Astrocyte (in vitro differentiated cells and primary cell): ENCODE measurements around the gene CDC42EP1. TPM values are rescaled to one million over a fixed set of nuclear protein-coding genes. Genes with fewer than 3 reads are reported as not detected.

Source experiments
- DNase-seq: peaks from one replicate; pipeline ENCODE4 v3.0.0-alpha.2; 2010; ENCODE audit warnings: low read depth
- FAIRE-seq: peaks from 2 replicates; lab custom pipeline; 2011; peaks lifted over from hg19 to GRCh38; lab: Jason Lieb, UNC
- H2AFZ ChIP-seq: 2 replicates; pipeline ENCODE4 v1.6.0; 2012; ENCODE audit warnings: low read depth, low read length, inconsistent platforms
- H3K27ac ChIP-seq: 2 replicates; pipeline ENCODE4 v1.5.1; 2011; ENCODE audit warnings: low read depth, low read length, inconsistent platforms
- H3K27me3 ChIP-seq: 2 replicates; pipeline ENCODE4 v1.6.0; 2011; ENCODE audit warnings: low read length, inconsistent platforms; ENCODE audit not compliant: insufficient read depth
- H3K36me3 ChIP-seq: 2 replicates; pipeline ENCODE4 v1.5.1; 2011; ENCODE audit warnings: low read length, inconsistent platforms; ENCODE audit not compliant: insufficient read depth
- H3K4me1 ChIP-seq: 2 replicates; pipeline ENCODE4 v1.5.1; 2011; ENCODE audit warnings: low read length, inconsistent platforms; ENCODE audit not compliant: insufficient read depth
- H3K4me2 ChIP-seq: 2 replicates; pipeline ENCODE4 v1.6.0; 2012; ENCODE audit warnings: low read length, inconsistent platforms
- H3K4me3 ChIP-seq: 2 replicates; pipeline ENCODE4 v1.5.1; 2011; ENCODE audit warnings: low read depth, mild to moderate bottlenecking, low read length, inconsistent platforms; ENCODE audit not compliant: insufficient read depth
- H3K79me2 ChIP-seq: 2 replicates; pipeline ENCODE4 v1.6.0; 2012; ENCODE audit warnings: mild to moderate bottlenecking, low read length, inconsistent platforms; ENCODE audit not compliant: insufficient read depth
- H3K9ac ChIP-seq: 2 replicates; pipeline ENCODE4 v1.6.0; 2012; ENCODE audit warnings: mild to moderate bottlenecking, low read length, inconsistent platforms
- H3K9me3 ChIP-seq: 2 replicates; pipeline ENCODE4 v1.5.1; 2012; ENCODE audit warnings: low read depth, mild to moderate bottlenecking, low read length, inconsistent platforms; ENCODE audit not compliant: insufficient read depth
- H4K20me1 ChIP-seq: 2 replicates; pipeline ENCODE4 v1.6.0; 2012; ENCODE audit warnings: low read length, inconsistent platforms; ENCODE audit not compliant: insufficient read depth
- H3K27ac Mint-ChIP-seq: one replicate; pipeline ENCODE4 v1.8.0; 2021; ENCODE audit warnings: mild to moderate bottlenecking, mixed read lengths; ENCODE audit not compliant: unreplicated experiment
- H3K27me3 Mint-ChIP-seq: one replicate; pipeline ENCODE4 v1.8.0; 2021; ENCODE audit warnings: low read depth, mixed read lengths; ENCODE audit not compliant: unreplicated experiment
- H3K36me3 Mint-ChIP-seq: one replicate; pipeline ENCODE4 v1.8.0; 2021; ENCODE audit warnings: low read depth, mixed read lengths; ENCODE audit not compliant: unreplicated experiment
- H3K4me1 Mint-ChIP-seq: one replicate; pipeline ENCODE4 v1.8.0; 2021; ENCODE audit warnings: low read depth, mixed read lengths; ENCODE audit not compliant: unreplicated experiment
- H3K4me3 Mint-ChIP-seq: one replicate; pipeline ENCODE4 v1.8.0; 2021; ENCODE audit warnings: mild to moderate bottlenecking, moderate library complexity, mixed read lengths; ENCODE audit not compliant: unreplicated experiment
- H3K9me3 Mint-ChIP-seq: one replicate; pipeline ENCODE4 v1.8.0; 2021; ENCODE audit warnings: mild to moderate bottlenecking, mixed read lengths; ENCODE audit not compliant: unreplicated experiment
- CTCF ChIP-seq: IDR thresholded peaks from 2 replicates; pipeline ENCODE4 v1.5.1; 2011; ENCODE audit warnings: low read depth, mild to moderate bottlenecking, inconsistent platforms, low read length, moderate library complexity; ENCODE audit not compliant: insufficient read depth
- EZH2 ChIP-seq: IDR thresholded peaks from 2 replicates; pipeline ENCODE4 v1.6.1; 2012; ENCODE audit warnings: mild to moderate bottlenecking, low read length, inconsistent platforms; ENCODE audit not compliant: insufficient read depth
- total RNA-seq: library from RNA; stranded (reverse); gene quantifications from 2 replicates; pipeline ENCODE4 v1.2.1, GENCODE V29; 2021

CDC42EP1 gene
- total RNA-seq, 1 donor from 2014 or later = 106 TPM

DNA sequence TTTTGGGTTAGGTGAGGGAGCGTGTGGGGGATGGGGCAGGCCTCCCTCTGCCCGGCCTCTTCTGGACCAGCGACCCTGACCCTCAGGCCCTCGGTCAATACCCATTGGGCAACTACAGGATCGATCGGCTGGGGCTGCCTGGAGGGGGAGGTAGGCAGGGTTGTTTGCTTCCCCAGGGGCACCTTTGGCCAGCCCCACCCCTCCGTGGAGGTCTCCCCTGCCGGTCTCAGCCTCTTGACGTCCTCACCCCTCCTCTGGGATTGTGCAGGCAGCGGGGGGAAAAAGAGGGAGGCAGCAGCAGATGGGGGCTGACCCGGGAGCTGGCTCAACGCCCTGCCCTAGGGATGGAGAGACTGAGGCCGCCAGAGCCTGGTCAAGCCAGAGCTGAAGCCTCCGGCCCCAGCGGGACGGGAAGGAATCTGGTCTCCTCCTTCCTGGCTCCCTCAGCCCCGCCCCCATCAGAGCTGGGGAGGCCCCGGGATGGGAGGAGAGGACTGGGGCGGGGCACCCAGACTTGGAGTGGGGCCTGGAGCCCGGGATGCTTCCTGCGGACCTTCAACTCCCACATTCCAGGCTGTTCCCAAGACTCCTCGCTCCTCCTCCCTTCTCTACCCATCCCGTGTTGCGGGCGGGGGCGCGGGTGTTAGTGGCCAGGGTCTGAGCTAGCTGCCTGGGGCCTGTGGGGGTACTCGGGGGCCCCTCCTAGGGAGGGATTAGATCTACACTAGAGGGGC is 14.4 kb upstream of the CDC42EP1 start:
- peak overlapping the region; percentile 80 for H3K27ac Mint-ChIP-seq
- H3K4me3 Mint-ChIP-seq = peak overlapping the region; percentile 67
- Histone ChIP-seq H3K4me1 (peaks cover 30% of the 10 kb centered on the region), H4K20me1 (no peaks in the 10 kb centered on the region), H3K36me3 (no peaks in the 10 kb centered on the region), H3K27ac (peak overlapping the region; percentile 76), H3K79me2 (no peaks in the 10 kb centered on the region), H3K9me3 (no peaks in the 10 kb centered on the region), H3K27me3 (no peaks in the 10 kb centered on the region), H3K9ac (peak overlapping the region; percentile 64), H2AFZ (peak overlapping the region; percentile 78), H3K4me3 (no peak overlapping the region), H3K4me2 (peak overlapping the region; percentile 81)
- H3K36me3 Mint-ChIP-seq = no peaks in the 10 kb centered on the region
- H3K27me3 Mint-ChIP-seq = peaks cover 2% of the 10 kb centered on the region
- H3K9me3 Mint-ChIP-seq = no peaks in the 10 kb centered on the region
- peak; percentile 89 for DNase-seq
- no peak for FAIRE-seq
- TF ChIP-seq CTCF (no peak), EZH2 (no peak)
- peaks cover 21% of the 10 kb centered on the region for H3K4me1 Mint-ChIP-seq

DNA sequence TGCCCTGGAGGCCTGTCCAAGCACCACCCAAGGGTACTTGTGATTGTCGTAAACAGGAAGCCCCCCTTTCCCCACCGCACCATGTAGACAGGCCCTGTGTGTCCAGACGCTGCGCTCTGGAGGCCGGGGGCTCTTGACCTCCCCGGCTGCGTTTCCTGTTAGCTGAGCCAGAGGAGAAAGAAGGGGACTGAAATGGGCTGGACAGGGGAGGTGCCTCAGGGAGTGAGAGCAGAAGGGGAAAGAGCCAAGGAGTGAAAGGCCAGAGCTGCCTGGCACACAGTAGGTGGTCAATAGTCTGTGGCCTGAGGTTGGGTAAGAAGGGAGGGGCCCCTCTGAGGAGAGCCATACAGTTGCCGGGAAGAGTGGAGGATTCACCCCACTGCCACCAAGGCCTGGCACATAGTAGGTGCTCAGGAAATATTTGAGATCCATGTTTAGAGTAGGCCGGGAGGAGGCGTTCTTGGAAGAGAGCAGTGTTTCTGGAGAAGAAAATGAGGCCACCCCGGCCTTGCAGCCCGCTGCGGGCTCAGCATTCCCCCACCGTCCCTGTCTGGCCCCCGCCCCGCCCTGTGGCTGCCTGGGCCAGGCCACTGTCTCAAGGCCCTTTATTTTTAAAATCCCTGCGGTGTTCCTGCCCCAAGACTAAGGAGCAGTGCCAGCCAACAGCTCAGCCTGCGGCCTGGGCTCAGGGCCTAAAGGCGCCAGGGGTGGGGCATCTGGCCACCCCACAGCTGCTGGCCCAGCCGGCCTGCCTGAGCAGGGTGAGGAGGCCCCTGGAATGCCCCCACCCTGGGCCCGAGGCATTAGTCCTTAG is 13.6 kb upstream of the CDC42EP1 start:
- Histone ChIP-seq H3K9ac (peak overlapping the region; percentile 63), H2AFZ (peak overlapping the region; percentile 78)
- peaks cover 27% of the 10 kb centered on the region for H3K4me1 Mint-ChIP-seq

More for the DNA sequence above, 13.6 kb upstream of the CDC42EP1 start:
- Histone ChIP-seq H3K4me3 (no peak overlapping the region), H3K4me2 (peak overlapping the region; percentile 81), H3K27me3 (no peaks in the 10 kb centered on the region), H3K9me3 (no peaks in the 10 kb centered on the region), H3K79me2 (no peaks in the 10 kb centered on the region), H4K20me1 (no peaks in the 10 kb centered on the region), H3K36me3 (no peaks in the 10 kb centered on the region), H3K4me1 (peaks cover 30% of the 10 kb centered on the region), H3K27ac (peak overlapping the region; percentile 76)
- Mint-ChIP-seq H3K27ac (peak overlapping the region; percentile 98), H3K9me3 (no peaks in the 10 kb centered on the region), H3K36me3 (no peaks in the 10 kb centered on the region), H3K4me3 (peak overlapping the region; percentile 16), H3K27me3 (no peaks in the 10 kb centered on the region)
- no peak for FAIRE-seq
- no peak for DNase-seq
- TF ChIP-seq CTCF (no peak), EZH2 (no peak)
